Naive B cell (primary cell): ENCODE data around the gene ATP2B3. TPM values are rescaled to one million over a fixed set of nuclear protein-coding genes. Genes with fewer than 3 reads are reported as not detected.
A peak's percentile ranks its signal among the peaks of the same experiment; 100 is the strongest.

Experiments
- ATAC-seq, 2 donors: fragments of 150-1000 bp; cut with Tn5 transposase; 2 replicates each; pipeline ENCODE4 v1.10.0; 2021; ENCODE audit warnings: low read depth in 2 of 2, mild to moderate bottlenecking in 2 of 2, moderate library complexity in 2 of 2
- DNase-seq: peaks from one replicate; pipeline ENCODE4 v3.0.0; 2022
- H3K27ac Mint-ChIP-seq, 6 donors: one replicate each; pipeline ENCODE4 v1.8.0; 2020 to 2022; ENCODE audit warnings: mild to moderate bottlenecking in 6 of 6, mixed read lengths in 6 of 6, moderate library complexity in 5 of 6, inconsistent platforms in 2 of 6
- H3K27me3 Mint-ChIP-seq, 3 donors: one replicate each; pipeline ENCODE4 v1.8.0; 2021 to 2022; ENCODE audit warnings: mixed read lengths in 3 of 3, mild to moderate bottlenecking in 1 of 3
- H3K36me3 Mint-ChIP-seq, 2 donors: one replicate each; pipeline ENCODE4 v1.8.0; 2020 to 2022; ENCODE audit warnings: mixed read lengths in 2 of 2, inconsistent platforms in 1 of 2, mild to moderate bottlenecking in 1 of 2
- H3K4me1 Mint-ChIP-seq, 3 donors: one replicate each; pipeline ENCODE4 v1.8.0; 2020 to 2022; ENCODE audit warnings: mixed read lengths in 3 of 3, inconsistent platforms in 1 of 3, mild to moderate bottlenecking in 1 of 3, moderate library complexity in 1 of 3
- H3K4me3 Mint-ChIP-seq, 8 donors: one replicate each; pipeline ENCODE4 v1.8.0; 2020 to 2022; ENCODE audit warnings: mild to moderate bottlenecking in 8 of 8, mixed read lengths in 8 of 8, moderate library complexity in 8 of 8, inconsistent platforms in 2 of 8
- H3K9me3 Mint-ChIP-seq, 7 donors: one replicate each; pipeline ENCODE4 v1.8.0; 2020 to 2022; ENCODE audit warnings: mixed read lengths in 7 of 7, mild to moderate bottlenecking in 5 of 7, inconsistent platforms in 2 of 7, moderate library complexity in 1 of 7
- polyA plus RNA-seq, 6 donors: library from polyadenylated mRNA; unstranded; fragments of 300-500 nt; fragmentation: Illumina TruSeq; gene quantifications; one replicate each; pipeline ENCODE4 v1.2.3, GENCODE V29; 2021; ENCODE audit warnings: low read depth in 6 of 6

ATP2B3 gene
- polyA plus RNA-seq, 6 donors from 2014 or later: 0.05 TPM; not detected in 5

DNA sequence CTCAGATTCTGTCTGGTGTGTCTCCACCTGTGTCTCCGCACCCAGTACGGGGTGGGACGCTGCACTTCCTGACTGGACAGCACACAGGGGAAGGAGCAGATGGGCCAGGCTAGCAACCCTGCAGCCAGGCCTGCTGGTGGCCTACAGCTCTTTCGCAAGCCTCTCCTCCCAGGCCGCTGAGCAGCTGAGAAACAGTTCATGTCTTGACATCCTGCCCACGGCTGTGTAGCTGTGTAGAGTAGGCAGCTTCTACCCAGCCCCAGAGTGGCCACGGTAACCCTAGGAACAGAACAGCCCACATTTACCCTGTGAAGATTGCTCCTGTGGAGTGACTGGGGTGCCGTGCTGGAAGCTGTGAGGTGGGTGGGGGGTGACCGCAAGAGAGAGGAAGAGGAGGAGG is 42.6 kb downstream of the ATP2B3 start:
- DNase-seq (no peak), ATAC-seq (no peak)
- Mint-ChIP-seq H3K9me3 (peaks cover 0 to 3% (median 0%) of the 10 kb centered on the region in 7 donors), H3K27ac (no peak overlapping the region), H3K4me1 (peaks cover 4 to 15% (median 7%) of the 10 kb centered on the region in 3 donors), H3K27me3 (peaks cover 0 to 17% (median 6%) of the 10 kb centered on the region in 3 donors), H3K36me3 (no peaks in the 10 kb centered on the region), H3K4me3 (no peak overlapping the region)

- H3K4me1 Mint-ChIP-seq: peaks cover 4 to 10% (median 7%) of the 10 kb centered on the region in 3 donors
- no peak overlapping the region for H3K4me3 Mint-ChIP-seq
- DNase-seq (no peak), ATAC-seq (no peak)
- peaks cover 0 to 3% (median 0%) of the 10 kb centered on the region in 7 donors for H3K9me3 Mint-ChIP-seq
- no peak overlapping the region for H3K27ac Mint-ChIP-seq
- H3K36me3 Mint-ChIP-seq: no peaks in the 10 kb centered on the region
- H3K27me3 Mint-ChIP-seq: peaks cover 0 to 17% (median 6%) of the 10 kb centered on the region in 3 donors
Measured at GRCh38 chrX:153560466-153560865, 43.0 kb downstream of the ATP2B3 start.

- Mint-ChIP-seq H3K27ac (peak overlapping the region in 1 of 6 donors; percentile 74), H3K9me3 (peaks cover 0 to 3% (median 0%) of the 10 kb centered on the region in 7 donors), H3K4me1 (peaks cover 4 to 8% (median 7%) of the 10 kb centered on the region in 3 donors), H3K36me3 (no peaks in the 10 kb centered on the region), H3K4me3 (peak overlapping the region in 1 of 8 donors; percentile 9), H3K27me3 (peaks cover 0 to 17% (median 6%) of the 10 kb centered on the region in 3 donors)
- DNase-seq (no peak), ATAC-seq (no peak)
Measured at GRCh38 chrX:153561337-153561736, 43.9 kb downstream of the ATP2B3 start.

DNA sequence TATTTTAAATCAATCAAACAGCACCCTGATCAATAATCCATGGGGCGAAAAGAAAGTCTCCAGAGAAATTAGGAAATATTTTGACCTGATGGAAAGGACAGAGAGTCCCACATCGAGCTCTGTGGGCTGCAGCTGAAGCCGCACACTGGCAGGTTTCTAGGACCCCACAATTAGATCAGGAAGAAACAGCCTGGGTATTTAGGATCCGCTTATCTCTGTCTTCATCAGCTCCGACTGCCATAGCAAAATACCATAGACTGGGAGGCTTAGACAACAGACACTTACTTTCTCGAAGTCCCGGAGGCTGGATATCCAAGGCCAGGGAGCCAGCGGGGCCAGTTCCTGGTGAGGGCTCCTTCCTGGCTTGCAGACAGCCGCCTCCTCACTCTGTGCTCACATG is 45.1 kb downstream of the ATP2B3 start:
- ATAC-seq (no peak), DNase-seq (no peak)
- H3K36me3 Mint-ChIP-seq: no peaks in the 10 kb centered on the region
- peaks cover 4 to 8% (median 7%) of the 10 kb centered on the region in 3 donors for H3K4me1 Mint-ChIP-seq
- H3K27me3 Mint-ChIP-seq: peaks cover 0 to 17% (median 6%) of the 10 kb centered on the region in 3 donors
- no peak overlapping the region for H3K27ac Mint-ChIP-seq
- H3K4me3 Mint-ChIP-seq: no peak overlapping the region
- peaks cover 0 to 3% (median 0%) of the 10 kb centered on the region in 7 donors for H3K9me3 Mint-ChIP-seq

DNA sequence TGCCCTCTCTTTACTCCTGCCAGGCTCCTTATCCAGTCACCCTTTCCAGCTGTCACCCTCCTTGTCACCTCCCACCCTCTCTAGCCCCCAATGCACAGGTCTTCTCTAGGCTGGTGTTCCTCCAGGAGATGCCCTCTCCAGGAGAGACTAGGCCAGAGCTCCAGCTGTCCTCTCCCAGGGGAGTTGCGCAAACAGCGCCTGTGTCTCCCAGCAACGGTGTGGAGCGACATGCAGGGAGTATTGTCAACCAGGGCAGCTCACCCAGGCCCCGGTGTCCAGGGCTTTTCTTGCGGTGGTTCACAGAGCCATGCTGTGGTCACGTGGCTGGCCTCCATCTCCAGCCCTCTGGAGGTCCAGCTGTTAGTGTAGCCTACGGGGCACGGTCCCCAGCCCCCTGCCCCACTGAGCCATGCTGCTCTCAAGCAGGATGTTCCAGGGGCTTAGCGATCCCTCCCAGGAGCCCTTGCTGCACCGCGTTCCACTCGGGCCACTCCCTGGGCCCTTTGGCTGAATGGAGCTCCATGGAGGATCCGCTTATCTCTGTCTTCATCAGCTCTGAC is 46.7 kb downstream of the ATP2B3 start:
- Mint-ChIP-seq H3K4me3 (no peak overlapping the region), H3K27me3 (peaks cover 0 to 12% (median 6%) of the 10 kb centered on the region in 3 donors), H3K27ac (no peak overlapping the region), H3K9me3 (peaks cover 0 to 3% (median 0%) of the 10 kb centered on the region in 7 donors), H3K4me1 (peaks cover 4 to 8% (median 7%) of the 10 kb centered on the region in 3 donors), H3K36me3 (no peaks in the 10 kb centered on the region)
- no peak for DNase-seq
- ATAC-seq: no peak

DNA sequence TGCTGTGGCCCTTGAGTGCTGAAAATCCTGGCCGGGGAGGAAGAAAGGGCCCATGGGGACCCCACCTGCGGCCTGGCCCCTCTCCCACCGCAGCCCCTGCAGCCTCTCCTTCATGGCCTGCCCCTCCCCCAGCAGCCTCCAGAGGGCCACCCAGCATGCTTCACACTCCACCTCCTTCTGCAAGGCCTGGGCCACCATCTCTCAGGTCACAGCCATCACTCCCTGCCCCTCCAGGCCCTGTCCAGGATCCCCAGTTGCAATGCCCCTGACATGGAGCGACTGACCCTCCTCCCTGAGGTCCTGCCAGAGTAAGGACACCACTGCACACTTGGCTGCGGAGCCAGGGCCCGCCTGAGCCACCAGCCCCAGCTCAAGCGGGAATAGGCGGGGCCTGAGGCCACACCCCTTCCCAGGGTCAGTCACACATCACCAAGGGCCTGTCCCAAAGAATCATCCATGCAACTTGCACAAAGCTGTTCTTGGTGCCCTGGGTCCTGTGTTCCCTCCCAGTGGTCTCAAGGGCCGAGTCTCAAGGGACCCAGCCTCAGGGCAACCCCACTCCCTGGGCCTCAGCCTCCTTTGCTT is 48.6 kb downstream of the ATP2B3 start:
- H3K27me3 Mint-ChIP-seq: peaks cover 0 to 8% (median 2%) of the 10 kb centered on the region in 3 donors
- peaks cover 4 to 12% (median 11%) of the 10 kb centered on the region in 3 donors for H3K4me1 Mint-ChIP-seq
- H3K27ac Mint-ChIP-seq: peak overlapping the region in 1 of 6 donors; percentile 74
- DNase-seq: no peak
- no peak overlapping the region for H3K4me3 Mint-ChIP-seq
- H3K36me3 Mint-ChIP-seq: no peaks in the 10 kb centered on the region
- ATAC-seq: no peak
- H3K9me3 Mint-ChIP-seq: peaks cover 0 to 3% (median 0%) of the 10 kb centered on the region in 7 donors

DNA sequence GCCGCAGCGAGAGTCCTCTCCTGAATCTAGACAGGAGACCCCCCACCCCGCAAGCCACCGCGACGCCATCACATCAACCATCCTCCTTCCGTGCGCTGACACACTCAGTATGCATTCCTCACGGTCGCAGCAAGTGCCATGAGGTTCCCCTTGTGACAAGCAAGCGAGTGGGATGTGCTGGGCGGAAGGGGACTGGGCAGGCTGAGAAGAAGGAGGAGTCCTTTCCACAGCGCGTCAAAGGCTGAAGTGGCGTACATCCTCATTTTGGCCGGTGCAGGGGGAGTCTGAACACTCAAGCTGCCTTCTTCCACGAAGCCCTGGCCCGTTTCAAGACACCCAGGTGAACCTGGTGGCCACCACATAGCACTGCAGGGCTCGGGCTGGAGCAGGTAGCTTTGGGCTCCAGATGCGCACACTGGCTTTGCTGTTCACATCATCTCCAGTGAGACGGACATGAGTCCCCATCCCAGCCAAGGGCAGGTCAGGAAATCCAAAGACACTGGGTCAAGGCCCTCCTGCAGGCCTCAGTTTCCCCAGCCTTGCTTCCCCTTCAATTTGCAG is 51.1 kb downstream of the ATP2B3 start:
- Mint-ChIP-seq H3K4me1 (peaks cover 5 to 15% (median 14%) of the 10 kb centered on the region in 3 donors), H3K36me3 (no peaks in the 10 kb centered on the region)

DNA sequence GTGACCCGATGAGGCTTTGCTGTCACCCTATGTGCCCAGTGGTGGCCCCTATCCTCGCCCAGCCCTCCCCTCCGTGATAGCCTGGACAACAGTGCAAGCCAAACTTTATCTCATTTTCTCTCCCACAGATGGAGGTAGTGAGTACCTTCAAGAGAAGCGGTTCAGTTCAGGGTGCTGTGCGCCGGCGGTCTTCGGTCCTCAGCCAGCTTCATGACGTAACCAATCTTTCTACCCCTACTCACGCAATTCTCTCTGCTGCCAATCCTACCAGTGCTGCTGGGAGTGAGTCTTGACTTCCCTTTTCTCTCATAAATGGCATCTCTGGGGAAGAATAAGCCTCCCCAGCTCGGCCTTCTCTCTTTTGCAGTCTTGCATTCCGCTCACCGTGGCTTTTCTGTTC is 52.0 kb downstream of the ATP2B3 start:
- no peak overlapping the region for H3K27ac Mint-ChIP-seq
- H3K4me1 Mint-ChIP-seq: peaks cover 4 to 16% (median 15%) of the 10 kb centered on the region in 3 donors
- ATAC-seq (no peak), DNase-seq (no peak)
- H3K9me3 Mint-ChIP-seq: no peaks in the 10 kb centered on the region
- no peaks in the 10 kb centered on the region for H3K36me3 Mint-ChIP-seq
- H3K27me3 Mint-ChIP-seq: peaks cover 0 to 9% (median 0%) of the 10 kb centered on the region in 3 donors
- H3K4me3 Mint-ChIP-seq: no peak overlapping the region

More for the DNA sequence above, 51.1 kb downstream of the ATP2B3 start:
- peaks cover 0 to under 1% (median 0%) of the 10 kb centered on the region in 7 donors for H3K9me3 Mint-ChIP-seq
- H3K4me3 Mint-ChIP-seq: no peak overlapping the region
- no peak for DNase-seq
- peaks cover 0 to 9% (median 0%) of the 10 kb centered on the region in 3 donors for H3K27me3 Mint-ChIP-seq
- no peak overlapping the region for H3K27ac Mint-ChIP-seq
- ATAC-seq: no peak

DNA sequence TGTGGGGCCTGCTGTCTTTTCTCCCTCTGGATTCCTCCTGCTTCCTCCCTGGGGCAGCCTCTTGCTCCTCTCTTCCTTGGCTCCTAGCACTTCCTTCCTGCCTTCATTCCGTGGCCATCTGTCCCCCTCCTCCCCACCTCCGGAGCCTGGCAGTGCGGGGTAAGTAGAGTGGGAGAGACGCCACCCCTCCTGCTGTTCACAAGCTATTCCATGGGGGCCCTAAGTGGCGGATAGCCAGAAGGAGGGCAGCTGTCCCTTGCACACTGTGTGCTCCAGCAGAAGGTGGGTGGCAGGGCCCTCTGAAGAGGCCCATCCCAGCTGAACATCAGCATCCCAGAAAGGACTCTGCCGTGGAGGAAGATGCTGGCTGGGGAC is 54.1 kb downstream of the ATP2B3 start:
- H3K4me1 Mint-ChIP-seq: peaks cover 4 to 16% (median 15%) of the 10 kb centered on the region in 3 donors
- H3K9me3 Mint-ChIP-seq: no peaks in the 10 kb centered on the region
- H3K27me3 Mint-ChIP-seq: peaks cover 0 to 22% (median 0%) of the 10 kb centered on the region in 3 donors
- H3K36me3 Mint-ChIP-seq: no peaks in the 10 kb centered on the region
- no peak overlapping the region for H3K27ac Mint-ChIP-seq
- peak overlapping the region in 1 of 8 donors; percentile 71 for H3K4me3 Mint-ChIP-seq
- ATAC-seq (no peak), DNase-seq (no peak)

DNA sequence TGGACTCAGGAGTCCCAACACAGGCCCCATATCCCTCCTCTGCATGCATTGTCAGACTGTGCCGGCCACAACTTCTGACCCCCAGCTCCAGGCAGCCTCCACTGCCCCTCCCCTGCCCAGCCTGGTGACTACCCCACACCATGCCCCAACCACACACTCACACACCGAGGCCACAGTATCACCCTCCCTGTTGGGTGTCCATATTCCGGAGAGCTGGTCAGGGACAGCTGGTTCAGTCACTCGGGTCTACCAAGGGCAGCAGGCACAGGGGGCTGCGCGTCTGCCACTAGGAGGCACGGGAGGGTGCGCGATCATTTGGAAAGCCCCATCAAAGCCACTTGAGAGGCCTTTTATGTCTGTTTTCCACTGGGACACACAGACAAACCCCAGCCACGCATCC is 55.2 kb downstream of the ATP2B3 start:
- no peaks in the 10 kb centered on the region for H3K36me3 Mint-ChIP-seq
- ATAC-seq (no peak), DNase-seq (no peak)
- peaks cover 0 to 22% (median 0%) of the 10 kb centered on the region in 3 donors for H3K27me3 Mint-ChIP-seq
- no peaks in the 10 kb centered on the region for H3K9me3 Mint-ChIP-seq
- peaks cover 4 to 16% (median 15%) of the 10 kb centered on the region in 3 donors for H3K4me1 Mint-ChIP-seq
- peak overlapping the region in 2 of 6 donors; percentile 27 to 71 for H3K27ac Mint-ChIP-seq
- no peak overlapping the region for H3K4me3 Mint-ChIP-seq

- ATAC-seq (peak; percentile 18 to 85), DNase-seq (peak; percentile 23)
- Mint-ChIP-seq H3K36me3 (no peaks in the 10 kb centered on the region), H3K9me3 (no peaks in the 10 kb centered on the region), H3K27me3 (peaks cover 0 to 22% (median 0%) of the 10 kb centered on the region in 3 donors), H3K27ac (peak overlapping the region in 3 of 6 donors; percentile 42 to 54 (median 47)), H3K4me3 (peak overlapping the region in 1 of 8 donors; percentile 64), H3K4me1 (peaks cover 4 to 16% (median 15%) of the 10 kb centered on the region in 3 donors)
Measured at GRCh38 chrX:153573984-153574383, 56.5 kb downstream of the ATP2B3 start.

DNA sequence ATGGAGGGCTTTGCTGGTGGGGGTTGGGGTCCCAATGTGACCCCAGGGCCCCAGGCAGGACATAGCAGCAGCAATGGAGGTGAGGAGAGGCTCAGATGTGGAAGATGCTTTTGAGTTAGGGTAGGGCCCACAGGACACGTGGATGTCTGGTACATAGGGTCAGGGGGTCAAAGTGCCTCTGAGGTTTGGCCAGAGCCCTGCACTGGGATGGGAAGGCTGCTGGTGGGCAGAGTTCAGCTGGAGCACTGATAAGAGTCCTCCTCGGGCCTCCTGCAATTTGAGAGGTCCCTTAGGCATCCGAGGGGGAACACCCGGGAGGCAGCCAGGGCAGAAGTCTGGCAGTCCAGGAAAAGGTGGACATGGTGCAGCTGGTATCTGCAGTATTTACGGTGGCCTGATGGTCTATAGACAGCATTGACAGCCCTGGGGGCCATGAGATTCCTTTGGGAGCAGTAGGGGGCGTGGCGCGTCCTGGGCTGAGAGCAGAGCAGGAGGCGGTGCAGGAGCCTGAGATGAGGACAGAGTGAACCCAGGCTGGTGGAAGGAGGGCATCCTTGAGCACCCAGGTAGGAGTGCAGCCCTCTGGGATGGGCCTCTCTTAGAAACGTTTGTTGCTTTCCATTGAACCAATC is 58.9 kb downstream of the ATP2B3 start:
- ATAC-seq: no peak
- DNase-seq: no peak
- Mint-ChIP-seq H3K4me1 (peaks cover 7 to 20% (median 11%) of the 10 kb centered on the region in 3 donors), H3K4me3 (no peak overlapping the region), H3K9me3 (no peaks in the 10 kb centered on the region), H3K36me3 (no peaks in the 10 kb centered on the region), H3K27me3 (peaks cover 0 to 16% (median 0%) of the 10 kb centered on the region in 3 donors), H3K27ac (no peak overlapping the region)

DNA sequence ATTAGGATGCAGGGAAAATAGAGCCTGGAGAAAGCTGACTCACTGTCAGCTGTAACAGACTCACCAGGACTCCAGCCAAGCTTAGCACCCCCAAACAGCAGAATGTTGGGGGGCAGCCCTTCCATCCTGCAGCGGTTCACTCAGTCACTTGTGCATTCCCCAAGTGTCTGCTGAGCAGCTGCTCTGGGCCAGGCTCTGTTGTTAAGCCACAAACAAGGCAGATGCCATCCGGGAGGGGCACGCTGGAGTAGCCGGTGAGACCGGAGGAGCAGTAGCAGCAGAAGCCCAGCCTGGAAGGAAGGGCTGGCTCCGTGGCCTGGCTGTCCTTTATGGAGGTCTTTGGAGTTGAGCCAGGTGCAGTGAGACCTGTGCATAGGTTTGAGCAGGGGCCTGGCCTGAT is 59.5 kb downstream of the ATP2B3 start:
- Mint-ChIP-seq H3K27ac (no peak overlapping the region), H3K4me1 (peaks cover 5 to 16% (median 12%) of the 10 kb centered on the region in 3 donors), H3K27me3 (peaks cover 0 to 13% (median 0%) of the 10 kb centered on the region in 3 donors), H3K4me3 (no peak overlapping the region), H3K36me3 (no peaks in the 10 kb centered on the region), H3K9me3 (no peaks in the 10 kb centered on the region)
- no peak for ATAC-seq
- no peak for DNase-seq
